Uterus (tissue), 4 donors: ENCODE measurements around the gene FERD3L. TPM values are rescaled to one million over a fixed set of nuclear protein-coding genes. Genes with fewer than 3 reads are reported as not detected.
"Not testable (repeated sequence)": the region's sequence is repeated elsewhere in the genome, so short reads cannot be mapped to it uniquely, and the experiment has no call there.

Experiments used
- DNase-seq, 2 donors: peaks; one replicate each; pipeline ENCODE4 v3.0.0-alpha.2; 2019 to 2020
- H3K27ac ChIP-seq, 2 donors: fragments of 200-600 bp; sonication (generic); 1 replicate in 1 of 2; 2 replicates in 1 of 2; pipeline ENCODE4 v1.5.1; 2016 to 2018
- H3K27me3 ChIP-seq, 2 donors: fragments of 200-600 bp; sonication (generic); one replicate each; pipeline ENCODE4 v1.5.1; 2018 to 2019; ENCODE audit warnings: control low read depth in 1 of 2
- H3K36me3 ChIP-seq, 2 donors: fragments of 200-600 bp; sonication (generic); one replicate each; pipeline ENCODE4 v1.5.1; 2019; ENCODE audit warnings: control low read depth in 1 of 2
- H3K4me1 ChIP-seq, 2 donors: fragments of 200-600 bp; sonication (generic); one replicate each; pipeline ENCODE4 v1.5.1; 2018 to 2019; ENCODE audit warnings: control low read depth in 1 of 2
- H3K4me3 ChIP-seq, 2 donors: fragments of 200-600 bp; sonication (generic); 1 replicate in 1 of 2; 2 replicates in 1 of 2; pipeline ENCODE4 v1.5.1; 2018 to 2019; ENCODE audit warnings: mild to moderate bottlenecking in 1 of 2
- H3K9me3 ChIP-seq, 2 donors: fragments of 200-600 bp; sonication (generic); one replicate each; pipeline ENCODE4 v1.5.1; 2019; ENCODE audit warnings: control low read depth in 1 of 2
- CTCF ChIP-seq, 4 experiments: fragments of 200-600 bp in 2 of 4; fragments of 450-650 bp in 2 of 4; sonication (generic) in 2 of 4; IDR thresholded peaks; one replicate each; pipeline ENCODE4 v1.5.1; 2016 to 2019; ENCODE audit warnings: antibody characterized with exemption in 4 of 4, mild to moderate bottlenecking in 2 of 4, moderate library complexity in 1 of 4
- POLR2A ChIP-seq, 2 donors: fragments of 450-650 bp; IDR thresholded peaks; one replicate each; pipeline ENCODE4 v1.6.1; 2016; ENCODE audit warnings: antibody characterized with exemption in 2 of 2, mild to moderate bottlenecking in 1 of 2, moderate library complexity in 1 of 2
- intact Hi-C: fragments of 100-400 bp; cut with DNase I; formaldehyde crosslinking; loops from one replicate; pipeline ENCODE4 v1.15.1; 2023; ENCODE audit warnings: low total_unique reads
- total RNA-seq, 4 donors: library from RNA; depleted of rRNA in 3 of 4; stranded (reverse); fragments of >200 nt in 3 of 4; gene quantifications; one replicate each; pipeline versions ENCODE4 v1.1.0 to v1.2.4, GENCODE V29; 2014 to 2023
- donor health status: DM: yes; HTN: yes; CAD: no.

FERD3L gene
- not detected for total RNA-seq

- TF ChIP-seq POLR2A (IDR thresholded peaks at IDR 0.05) (no peak), CTCF (IDR thresholded peaks at IDR 0.05) (no peak)
- intact Hi-C loops, result no loop called here
- peaks cover 0 to 30% of the 10 kb centered on the region in 2 donors for H3K27me3 ChIP-seq
- H3K4me3 ChIP-seq, result no peak within 1 kb of the TSS
- no peak within 1 kb of the TSS for H3K27ac ChIP-seq
- no peaks in the 10 kb centered on the region for H3K4me1 ChIP-seq
- no peak for DNase-seq
- no peaks in the 10 kb centered on the region for H3K36me3 ChIP-seq
- H3K9me3 ChIP-seq, result no peaks in the 10 kb centered on the region
Observed at GRCh38 chr7:19144661-19145433, at the start of gene FERD3L. FERD3L (minus strand) TSS chr7:19145421; CDS start chr7:19145362, 59 bp downstream.

GRCh38 chr7:19194417-19194816 lies 49.2 kb upstream of the FERD3L start:
- H3K27me3 ChIP-seq, H3K36me3 ChIP-seq, H3K27ac ChIP-seq, intact Hi-C loops, DNase-seq, H3K9me3 ChIP-seq, H3K4me1 ChIP-seq, H3K4me3 ChIP-seq: not testable (repeated sequence)

- Histone ChIP-seq H3K27ac (no peak overlapping the region), H3K9me3 (no peaks in the 10 kb centered on the region), H3K27me3 (no peaks in the 10 kb centered on the region), H3K4me1 (no peaks in the 10 kb centered on the region), H3K36me3 (no peaks in the 10 kb centered on the region), H3K4me3 (no peak overlapping the region)
- DNase-seq, result no peak
- intact Hi-C loops, result no loop called here
- TF ChIP-seq CTCF (IDR thresholded peaks at IDR 0.05) (no peak), POLR2A (IDR thresholded peaks at IDR 0.05) (no peak)
Observed at GRCh38 chr7:19181634-19182033, 36.4 kb upstream of the FERD3L start.

GRCh38 chr7:19178595-19178994 lies 33.4 kb upstream of the FERD3L start:
- Histone ChIP-seq H3K4me3 (no peak overlapping the region), H3K36me3 (no peaks in the 10 kb centered on the region), H3K27ac (no peak overlapping the region), H3K4me1 (no peaks in the 10 kb centered on the region), H3K27me3 (no peaks in the 10 kb centered on the region), H3K9me3 (no peaks in the 10 kb centered on the region)
- TF ChIP-seq CTCF (IDR thresholded peaks at IDR 0.05) (no peak), POLR2A (IDR thresholded peaks at IDR 0.05) (no peak)
- DNase-seq, result no peak
- intact Hi-C loops, result no loop called here

- no peaks in the 10 kb centered on the region for H3K9me3 ChIP-seq
- intact Hi-C loops, result no loop called here
- no peaks in the 10 kb centered on the region for H3K36me3 ChIP-seq
- DNase-seq, result no peak
- H3K27ac ChIP-seq, result no peak overlapping the region
- TF ChIP-seq CTCF (IDR thresholded peaks at IDR 0.05) (no peak), POLR2A (IDR thresholded peaks at IDR 0.05) (no peak)
- H3K27me3 ChIP-seq, result no peaks in the 10 kb centered on the region
- H3K4me3 ChIP-seq, result no peak overlapping the region
- no peaks in the 10 kb centered on the region for H3K4me1 ChIP-seq
Observed at GRCh38 chr7:19177269-19177668, 32.0 kb upstream of the FERD3L start.
